Measurements from ENCODE around the gene IDH3A.

GRCh38 chr15:78195735-78196201 lies 46.6 kb downstream of the IDH3A start:
- peak; percentile 67 for TF ChIP-seq CTCF (IDR thresholded peaks at IDR 0.05)
- TF ChIP-seq EZH2 (IDR thresholded peaks at IDR 0.05): no peak

All from neural progenitor cell (in vitro differentiated cells).